ENCODE measurements around the gene PXMP4.

PXMP4 gene

GRCh38 chr20:33668466-33669155 lies 51.5 kb downstream of the PXMP4 start:
- TF ChIP-seq POLR2AphosphoS5 (IDR thresholded peaks at IDR 0.05; ENCODE audit: borderline replicate concordance, low read depth, low read length) (no peak), FOXP2 (optimal IDR thresholded peaks at IDR 0.05; ENCODE audit: control extremely low read depth, extremely low read length, insufficient read depth) (no peak), EZH2 (IDR thresholded peaks at IDR 0.05) (no peak)
- Histone ChIP-seq H3K9me3 (ENCODE audit: low read depth, low read length) (no peaks in the 10 kb centered on the region), H3K4me3 (no peak overlapping the region), H3K27ac (no peak overlapping the region), H3K9ac (ENCODE audit: insufficient read length) (no peak overlapping the region), H3K36me3 (ENCODE audit: insufficient read depth, low read length) (peaks cover 7% of the 10 kb centered on the region)
- DNase-seq (ENCODE audit: low read depth, low spot score): no peak

GRCh38 chr20:33667676-33668465 lies 52.2 kb downstream of the PXMP4 start:
- peaks cover 7% of the 10 kb centered on the region for H3K36me3 ChIP-seq (ENCODE audit: insufficient read depth, low read length)
- H3K9ac ChIP-seq (ENCODE audit: insufficient read length): no peak overlapping the region
- no peak overlapping the region for H3K27ac ChIP-seq
- TF ChIP-seq POLR2AphosphoS5 (IDR thresholded peaks at IDR 0.05; ENCODE audit: borderline replicate concordance, low read depth, low read length) (no peak), EZH2 (IDR thresholded peaks at IDR 0.05) (no peak), FOXP2 (optimal IDR thresholded peaks at IDR 0.05; ENCODE audit: control extremely low read depth, extremely low read length, insufficient read depth) (no peak)
- H3K9me3 ChIP-seq (ENCODE audit: low read depth, low read length): no peaks in the 10 kb centered on the region
- no peak for DNase-seq (ENCODE audit: low read depth, low spot score)
- H3K4me3 ChIP-seq: no peak overlapping the region

GRCh38 chr20:33667245-33667675 lies 52.9 kb downstream of the PXMP4 start:
- no peaks in the 10 kb centered on the region for H3K9me3 ChIP-seq (ENCODE audit: low read depth, low read length)
- TF ChIP-seq EZH2 (IDR thresholded peaks at IDR 0.05) (no peak), POLR2AphosphoS5 (IDR thresholded peaks at IDR 0.05; ENCODE audit: borderline replicate concordance, low read depth, low read length) (no peak), FOXP2 (optimal IDR thresholded peaks at IDR 0.05; ENCODE audit: control extremely low read depth, extremely low read length, insufficient read depth) (no peak)
- H3K27ac ChIP-seq: no peak overlapping the region
- peaks cover 7% of the 10 kb centered on the region for H3K36me3 ChIP-seq (ENCODE audit: insufficient read depth, low read length)
- no peak overlapping the region for H3K4me3 ChIP-seq
- DNase-seq (ENCODE audit: low read depth, low spot score): no peak
- H3K9ac ChIP-seq (ENCODE audit: insufficient read length): no peak overlapping the region

GRCh38 chr20:33666293-33667244 lies 53.5 kb downstream of the PXMP4 start, which contains the start of gene ACTL10:
TSS of gene ACTL10 (plus strand) at chr20:33666943. CDS start at chr20:33667498, 555 bp downstream.
- Histone ChIP-seq H3K4me3 (no peak within 1 kb of the TSS), H3K36me3 (ENCODE audit: insufficient read depth, low read length) (peaks cover 7% of the 10 kb centered on the region), H3K27ac (no peak within 1 kb of the TSS), H3K9ac (ENCODE audit: insufficient read length) (no peak within 1 kb of the TSS), H3K9me3 (ENCODE audit: low read depth, low read length) (no peaks in the 10 kb centered on the region)
- no peak for TF ChIP-seq FOXP2 (optimal IDR thresholded peaks at IDR 0.05; ENCODE audit: control extremely low read depth, extremely low read length, insufficient read depth)
- no peak for DNase-seq (ENCODE audit: low read depth, low spot score)

GRCh38 chr20:33664762-33665144 lies 55.4 kb downstream of the PXMP4 start:
- H3K27ac ChIP-seq: no peak overlapping the region
- H3K4me3 ChIP-seq: no peak overlapping the region
- TF ChIP-seq POLR2AphosphoS5 (IDR thresholded peaks at IDR 0.05; ENCODE audit: borderline replicate concordance, low read depth, low read length) (no peak), FOXP2 (optimal IDR thresholded peaks at IDR 0.05; ENCODE audit: control extremely low read depth, extremely low read length, insufficient read depth) (no peak), EZH2 (IDR thresholded peaks at IDR 0.05) (no peak)
- no peaks in the 10 kb centered on the region for H3K9me3 ChIP-seq (ENCODE audit: low read depth, low read length)
- H3K36me3 ChIP-seq (ENCODE audit: insufficient read depth, low read length): peaks cover 7% of the 10 kb centered on the region
- no peak for DNase-seq (ENCODE audit: low read depth, low spot score)
- H3K9ac ChIP-seq (ENCODE audit: insufficient read length): no peak overlapping the region

GRCh38 chr20:33664085-33664761 lies 55.9 kb downstream of the PXMP4 start:
- TF ChIP-seq FOXP2 (optimal IDR thresholded peaks at IDR 0.05; ENCODE audit: control extremely low read depth, extremely low read length, insufficient read depth) (no peak), POLR2AphosphoS5 (IDR thresholded peaks at IDR 0.05; ENCODE audit: borderline replicate concordance, low read depth, low read length) (no peak), EZH2 (IDR thresholded peaks at IDR 0.05) (no peak)
- Histone ChIP-seq H3K36me3 (ENCODE audit: insufficient read depth, low read length) (peaks cover 7% of the 10 kb centered on the region), H3K4me3 (peak overlapping the region; percentile 97), H3K9ac (ENCODE audit: insufficient read length) (peak overlapping the region; percentile 79), H3K9me3 (ENCODE audit: low read depth, low read length) (no peaks in the 10 kb centered on the region), H3K27ac (peak overlapping the region; percentile 56; the same call in 1 of the 2 replicates)
- no peak for DNase-seq (ENCODE audit: low read depth, low spot score)

- Histone ChIP-seq H3K36me3 (ENCODE audit: insufficient read depth, low read length) (peaks cover 1% of the 10 kb centered on the region; the same call in 1 of the 2 replicates), H3K9me3 (ENCODE audit: low read depth, low read length) (no peaks in the 10 kb centered on the region), H3K4me3 (peak overlapping the region; percentile 97), H3K9ac (ENCODE audit: insufficient read length) (peak overlapping the region; percentile 79), H3K27ac (peak overlapping the region; percentile 56; the same call in 1 of the 2 replicates)
- DNase-seq (ENCODE audit: low read depth, low spot score): no peak
- TF ChIP-seq EZH2 (IDR thresholded peaks at IDR 0.05) (no peak), FOXP2 (optimal IDR thresholded peaks at IDR 0.05; ENCODE audit: control extremely low read depth, extremely low read length, insufficient read depth) (no peak), POLR2AphosphoS5 (IDR thresholded peaks at IDR 0.05; ENCODE audit: borderline replicate concordance, low read depth, low read length) (peak; percentile 85)
Observed at GRCh38 chr20:33663161-33664084, 56.7 kb downstream of the PXMP4 start.
